DMS114 treated with DMSO at 0.1 percent for 48 hours (cell line): ENCODE data around the gene ETNPPL.
"Not testable (repeated sequence)": the region's sequence is repeated elsewhere in the genome, so short reads cannot be mapped to it uniquely, and the experiment has no call there.

Source experiments
- DNase-seq: peaks from one replicate; lab custom pipeline; 2025; ENCODE audit not compliant: unreplicated experiment; lab: John Stamatoyannopoulos, UW

Gene ETNPPL

GRCh38 chr4:108763226-108763593, 357 bp upstream of the ETNPPL start:
- no peak for DNase-seq

- DNase-seq = no peak
Observed at GRCh38 chr4:108758498-108758897, 4.4 kb downstream of the ETNPPL start.

- no peak for DNase-seq
Observed at GRCh38 chr4:108754327-108754726, 8.5 kb downstream of the ETNPPL start.

- DNase-seq = no peak
Observed at GRCh38 chr4:108751321-108751720, 11.5 kb downstream of the ETNPPL start.

- no peak for DNase-seq
Observed at GRCh38 chr4:108749119-108749518, 13.7 kb downstream of the ETNPPL start.

- no peak for DNase-seq
Observed at GRCh38 chr4:108746511-108746910, 16.3 kb downstream of the ETNPPL start.

- no peak for DNase-seq
Observed at GRCh38 chr4:108744307-108744706, 18.5 kb downstream of the ETNPPL start.

GRCh38 chr4:108742451-108743420, 20.1 kb downstream of the ETNPPL start:
- DNase-seq = no peak

GRCh38 chr4:108738003-108738706, 24.7 kb downstream of the ETNPPL start:
- no peak for DNase-seq

- no peak for DNase-seq
Observed at GRCh38 chr4:108731006-108731405, 31.8 kb downstream of the ETNPPL start.

GRCh38 chr4:108730579-108730978, 32.3 kb downstream of the ETNPPL start:
- no peak for DNase-seq

GRCh38 chr4:108729731-108730130, 33.1 kb downstream of the ETNPPL start:
- no peak for DNase-seq

- no peak for DNase-seq
Observed at GRCh38 chr4:108725457-108725856, 37.4 kb downstream of the ETNPPL start.

GRCh38 chr4:108717386-108717785, 45.5 kb downstream of the ETNPPL start:
- no peak for DNase-seq

- no peak for DNase-seq
Observed at GRCh38 chr4:108716340-108716739, 46.5 kb downstream of the ETNPPL start.

- DNase-seq = no peak
Observed at GRCh38 chr4:108714880-108715279, 48.0 kb downstream of the ETNPPL start.

- DNase-seq = not testable (repeated sequence)
Observed at GRCh38 chr4:108710578-108710977, 52.3 kb downstream of the ETNPPL start.

GRCh38 chr4:108709722-108710121, 53.1 kb downstream of the ETNPPL start:
- DNase-seq = no peak

- DNase-seq = no peak
Observed at GRCh38 chr4:108709234-108709633, 53.6 kb downstream of the ETNPPL start.

GRCh38 chr4:108706289-108706688, 56.6 kb downstream of the ETNPPL start:
- no peak for DNase-seq

GRCh38 chr4:108703966-108704365, 58.9 kb downstream of the ETNPPL start:
- DNase-seq = no peak

GRCh38 chr4:108703370-108703769, 59.5 kb downstream of the ETNPPL start:
- DNase-seq = no peak
